Esophagus muscularis mucosa (tissue), 4 donors: ENCODE measurements around the gene NRSN2. TPM values are rescaled to one million over a fixed set of nuclear protein-coding genes. Genes with fewer than 3 reads are reported as not detected.
"Not testable (repeated sequence)": the region's sequence is repeated elsewhere in the genome, so short reads cannot be mapped to it uniquely, and the experiment has no call there.

ENCODE experiments used
- DNase-seq: peaks from one replicate; pipeline ENCODE4 v3.0.0-alpha.2; 2017; ENCODE audit errors: extremely low spot score
- H3K27ac ChIP-seq, 4 donors: fragments of 200-600 bp; sonication (generic); replicated peaks in 1 of 4; 1 replicate in 3 of 4; 2 replicates in 1 of 4; pipeline ENCODE4 v1.5.1; 2016 to 2019; ENCODE audit warnings: mild to moderate bottlenecking in 1 of 4
- H3K27me3 ChIP-seq, 4 donors: fragments of 200-600 bp; sonication (generic); one replicate each; pipeline versions ENCODE4 v1.5.1 to v1.6.0; 2016 to 2019
- H3K36me3 ChIP-seq, 4 donors: fragments of 200-600 bp; sonication (generic); one replicate each; pipeline ENCODE4 v1.5.1; 2016 to 2019
- H3K4me1 ChIP-seq, 4 donors: fragments of 200-600 bp; sonication (generic); one replicate each; pipeline ENCODE4 v1.5.1; 2016 to 2019
- H3K4me3 ChIP-seq, 4 donors: fragments of 200-600 bp; sonication (generic); 1 replicate in 2 of 4; 2 replicates in 2 of 4; pipeline ENCODE4 v1.5.1; 2016 to 2019; ENCODE audit warnings: mild to moderate bottlenecking in 4 of 4, moderate library complexity in 1 of 4
- H3K9me3 ChIP-seq, 4 donors: fragments of 200-600 bp; sonication (generic); 1 replicate in 3 of 4; 2 replicates in 1 of 4; pipeline ENCODE4 v1.5.1; 2016 to 2019
- CTCF ChIP-seq, 3 experiments: fragments of 200-600 bp in 2 of 3; fragments of 450-650 bp in 1 of 3; sonication (generic) in 2 of 3; IDR thresholded peaks; one replicate each; pipeline ENCODE4 v1.5.1; 2017 to 2019; ENCODE audit warnings: antibody characterized with exemption in 3 of 3, mild to moderate bottlenecking in 2 of 3, moderate library complexity in 1 of 3
- EP300 ChIP-seq: sonication (generic); formaldehyde crosslinking; IDR thresholded peaks from one replicate; pipeline ENCODE4 v1.6.1; 2017; ENCODE audit warnings: antibody characterized with exemption
- POLR2A ChIP-seq: fragments of 450-650 bp; IDR thresholded peaks from one replicate; pipeline ENCODE4 v1.6.1; 2017; ENCODE audit warnings: antibody characterized with exemption, moderate library complexity, mild to moderate bottlenecking, low read depth
- POLR2AphosphoS5 ChIP-seq, 2 donors: sonication (generic); formaldehyde crosslinking; IDR thresholded peaks; one replicate each; pipeline ENCODE4 v1.6.1; 2017; ENCODE audit warnings: antibody characterized with exemption in 2 of 2
- WGBS: methylation state at CpG from one replicate; pipeline ENCODE4 v1.1.5; 2018; 5-methylcytosine and 5-hydroxymethylcytosine counted together
- intact Hi-C: fragments of 100-400 bp; cut with DNase I; formaldehyde crosslinking; loops from one replicate; pipeline ENCODE4 v1.15.1; 2023
- total RNA-seq, 4 donors: library from RNA; depleted of rRNA; stranded (reverse); fragments of >200 nt; gene quantifications; one replicate each; pipeline versions ENCODE4 v1.1.0 to v1.2.1, GENCODE V29; 2016

Gene NRSN2
- total RNA-seq, 4 donors from 2014 or later, result 20.8 to 72.8 (median 48.9) TPM

GRCh38 chr20:354298-354977 is 7.5 kb downstream of the NRSN2 start:
- peaks cover 0 to 13% (median 8%) of the 10 kb centered on the region in 4 donors for H3K4me1 ChIP-seq
- TF ChIP-seq POLR2AphosphoS5 (IDR thresholded peaks at IDR 0.05) (peak in 1 of 2 donors; percentile 21), EP300 (no peak), POLR2A (no peak), CTCF (IDR thresholded peaks at IDR 0.05) (peak; percentile 87 to 97 (median 89))
- H3K9me3 ChIP-seq, result no peaks in the 10 kb centered on the region
- H3K36me3 ChIP-seq, result peaks cover 0 to 40% (median 17%) of the 10 kb centered on the region in 4 donors
- 13% methylated on average over 14 of the region's 14 CpGs for WGBS
- intact Hi-C loops, result loop anchor here (5.0 to 10.0 kb wide), 3 partner anchors 53 to 380 kb away; partner anchors contain the start of gene RBCK1
- H3K27ac ChIP-seq, result no peak overlapping the region
- DNase-seq, result no peak
- no peaks in the 10 kb centered on the region for H3K27me3 ChIP-seq
- no peak overlapping the region for H3K4me3 ChIP-seq

GRCh38 chr20:356154-356553 is 9.2 kb downstream of the NRSN2 start:
- Histone ChIP-seq H3K36me3 (peaks cover 0 to 25% (median 12%) of the 10 kb centered on the region in 4 donors), H3K4me1 (peaks cover 0 to 11% (median 7%) of the 10 kb centered on the region in 4 donors)
- not testable (repeated sequence) for DNase-seq, H3K27me3 ChIP-seq, H3K27ac ChIP-seq, H3K9me3 ChIP-seq, H3K4me3 ChIP-seq
- WGBS, result 84% methylated on average over 2 of the region's 2 CpGs
- intact Hi-C loops, result loop anchor here (10.0 kb wide), 1 partner anchor 379 kb away; no protein-coding TSS in a partner anchor

- Histone ChIP-seq H3K4me3 (no peak overlapping the region), H3K4me1 (peaks cover 0 to 11% (median 7%) of the 10 kb centered on the region in 4 donors), H3K36me3 (peaks cover 0 to 20% (median 10%) of the 10 kb centered on the region in 4 donors), H3K9me3 (no peaks in the 10 kb centered on the region), H3K27ac (no peak overlapping the region), H3K27me3 (no peaks in the 10 kb centered on the region)
- intact Hi-C loops, result loop anchor here (10.0 kb wide), 1 partner anchor 378 kb away; no protein-coding TSS in a partner anchor
- no peak for DNase-seq
- 87% methylated on average over 10 of the region's 10 CpGs for WGBS
- TF ChIP-seq POLR2A (no peak), CTCF (IDR thresholded peaks at IDR 0.05) (no peak), EP300 (no peak), POLR2AphosphoS5 (IDR thresholded peaks at IDR 0.05) (no peak)
Observed at GRCh38 chr20:356745-357144, 9.8 kb downstream of the NRSN2 start.

- no peak overlapping the region for H3K27ac ChIP-seq
- TF ChIP-seq POLR2A, result no peak
- TF ChIP-seq EP300, result no peak
- intact Hi-C loops, result loop anchor here (10.0 kb wide), 1 partner anchor 376 kb away; no protein-coding TSS in a partner anchor
- no peak overlapping the region for H3K4me3 ChIP-seq
- 91% methylated on average over 4 of the region's 4 CpGs for WGBS
- no peaks in the 10 kb centered on the region for H3K27me3 ChIP-seq
- no peaks in the 10 kb centered on the region for H3K9me3 ChIP-seq
- H3K36me3 ChIP-seq, result no peaks in the 10 kb centered on the region
- DNase-seq, result no peak
- H3K4me1 ChIP-seq, result peaks cover 5 to 17% (median 15%) of the 10 kb centered on the region in 4 donors
Observed at GRCh38 chr20:358891-359555, 12.1 kb downstream of the NRSN2 start.

DNA sequence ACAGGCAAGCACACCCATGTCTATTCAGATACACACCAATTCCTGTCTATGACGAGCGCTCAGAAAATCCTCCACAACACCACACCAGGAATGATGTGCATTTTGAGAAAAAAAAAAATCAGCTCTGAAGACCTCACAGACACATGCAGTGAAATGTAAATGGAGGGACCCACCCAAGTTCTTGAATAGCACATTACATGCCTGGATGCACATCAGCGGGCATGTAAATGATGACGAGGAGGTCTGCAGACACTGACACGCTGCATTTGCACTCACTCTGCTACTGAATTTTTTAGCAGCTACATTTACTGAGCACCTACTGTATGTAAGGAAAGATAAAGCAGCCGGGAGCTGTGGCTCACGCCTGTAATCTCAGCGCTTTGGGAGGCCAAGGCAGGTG is 14.7 kb downstream of the NRSN2 start:
- H3K9me3 ChIP-seq, result no peaks in the 10 kb centered on the region
- H3K4me3 ChIP-seq, result no peak overlapping the region
- DNase-seq, result no peak
- WGBS, result 90% methylated on average over 8 of the region's 8 CpGs
- H3K36me3 ChIP-seq, result no peaks in the 10 kb centered on the region
- TF ChIP-seq CTCF (IDR thresholded peaks at IDR 0.05) (no peak), EP300 (no peak), POLR2AphosphoS5 (IDR thresholded peaks at IDR 0.05) (no peak), POLR2A (no peak)
- no peak overlapping the region for H3K27ac ChIP-seq
- peaks cover 5 to 9% (median 6%) of the 10 kb centered on the region in 4 donors for H3K4me1 ChIP-seq
- H3K27me3 ChIP-seq, result no peaks in the 10 kb centered on the region
- intact Hi-C loops, result no loop called here
